HG03060 (cell line): ENCODE measurements around the gene SLC50A1.

ENCODE experiments used
- ATAC-seq: cut with Tn5 transposase; IDR thresholded peaks from one replicate; pipeline ENCODE4 v1.9.1; 2021; ENCODE audit warnings: low read depth, moderate number of reproducible peaks; ENCODE audit not compliant: unreplicated experiment

SLC50A1 gene

DNA sequence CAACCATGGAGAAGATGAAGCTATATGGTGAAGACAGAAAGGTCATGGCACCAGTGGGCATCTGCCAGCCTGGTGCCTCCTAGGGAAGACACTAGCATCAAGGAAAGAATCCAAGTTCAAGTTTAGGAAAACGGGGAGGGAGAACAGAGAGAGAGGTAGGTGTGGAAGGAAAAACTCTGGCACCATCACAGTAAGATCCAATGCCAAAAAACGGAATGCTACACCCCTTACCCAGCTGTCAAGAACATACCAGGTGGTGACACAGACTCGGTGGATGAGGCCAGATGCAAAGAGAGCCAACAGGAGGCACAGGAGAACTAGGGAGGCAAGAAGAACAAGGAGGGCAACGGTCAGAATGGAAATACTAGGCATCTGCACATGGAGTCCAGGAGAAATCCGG, 33.9 kb downstream of the SLC50A1 start:
- no peak for ATAC-seq

DNA sequence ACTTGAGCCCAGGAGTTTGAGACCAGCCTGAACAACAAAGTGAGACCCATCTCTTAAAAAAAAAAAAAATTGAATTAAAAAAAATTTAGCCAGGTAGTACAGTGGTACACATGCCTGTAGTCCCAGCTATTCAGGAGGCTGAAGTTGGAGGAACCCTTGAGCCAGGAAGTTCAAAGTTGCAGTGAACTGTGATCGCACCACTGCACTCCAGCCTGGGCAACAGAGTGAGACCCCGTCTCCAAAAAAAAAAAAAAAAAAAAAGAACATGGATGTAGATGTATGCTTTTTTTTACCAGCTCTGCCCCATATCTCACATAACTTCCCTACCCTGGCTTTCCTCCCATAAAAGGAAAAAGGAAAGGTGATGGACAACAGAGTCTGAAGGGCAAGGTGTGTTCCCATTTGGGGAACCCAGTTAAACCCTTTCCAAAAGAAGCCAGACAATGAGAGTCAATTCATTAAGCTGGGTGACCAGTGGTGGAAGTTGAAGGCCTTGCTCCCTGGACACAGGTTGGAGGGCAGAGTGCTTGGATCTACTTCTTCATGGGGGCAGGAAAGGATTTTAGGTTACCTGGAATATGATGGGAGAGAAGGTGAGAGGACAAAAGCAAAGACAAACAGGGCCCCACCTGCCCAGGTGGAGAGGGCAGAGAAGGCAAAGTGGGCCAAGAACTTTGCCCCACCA, 34.6 kb downstream of the SLC50A1 start:
- ATAC-seq = no peak

DNA sequence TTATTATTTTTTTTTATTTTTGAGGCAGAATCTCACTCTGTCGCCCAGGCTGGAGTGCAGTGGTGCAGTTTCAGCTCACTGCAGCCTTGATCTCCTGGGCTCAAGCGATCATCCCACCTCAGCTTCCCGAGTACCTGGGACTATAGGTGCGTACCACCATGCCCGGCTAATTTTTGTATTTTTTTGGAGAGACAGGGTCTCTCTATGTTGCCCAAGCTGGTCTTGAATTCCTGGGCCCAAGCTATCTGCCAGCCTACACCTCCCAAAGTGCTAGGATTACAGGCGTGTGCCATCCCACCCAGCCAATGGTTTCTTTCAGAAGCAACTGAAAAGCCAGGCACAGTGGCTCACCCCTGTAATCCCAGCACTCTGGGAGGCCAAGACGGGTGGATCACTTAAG, 35.2 kb downstream of the SLC50A1 start:
- ATAC-seq = no peak

DNA sequence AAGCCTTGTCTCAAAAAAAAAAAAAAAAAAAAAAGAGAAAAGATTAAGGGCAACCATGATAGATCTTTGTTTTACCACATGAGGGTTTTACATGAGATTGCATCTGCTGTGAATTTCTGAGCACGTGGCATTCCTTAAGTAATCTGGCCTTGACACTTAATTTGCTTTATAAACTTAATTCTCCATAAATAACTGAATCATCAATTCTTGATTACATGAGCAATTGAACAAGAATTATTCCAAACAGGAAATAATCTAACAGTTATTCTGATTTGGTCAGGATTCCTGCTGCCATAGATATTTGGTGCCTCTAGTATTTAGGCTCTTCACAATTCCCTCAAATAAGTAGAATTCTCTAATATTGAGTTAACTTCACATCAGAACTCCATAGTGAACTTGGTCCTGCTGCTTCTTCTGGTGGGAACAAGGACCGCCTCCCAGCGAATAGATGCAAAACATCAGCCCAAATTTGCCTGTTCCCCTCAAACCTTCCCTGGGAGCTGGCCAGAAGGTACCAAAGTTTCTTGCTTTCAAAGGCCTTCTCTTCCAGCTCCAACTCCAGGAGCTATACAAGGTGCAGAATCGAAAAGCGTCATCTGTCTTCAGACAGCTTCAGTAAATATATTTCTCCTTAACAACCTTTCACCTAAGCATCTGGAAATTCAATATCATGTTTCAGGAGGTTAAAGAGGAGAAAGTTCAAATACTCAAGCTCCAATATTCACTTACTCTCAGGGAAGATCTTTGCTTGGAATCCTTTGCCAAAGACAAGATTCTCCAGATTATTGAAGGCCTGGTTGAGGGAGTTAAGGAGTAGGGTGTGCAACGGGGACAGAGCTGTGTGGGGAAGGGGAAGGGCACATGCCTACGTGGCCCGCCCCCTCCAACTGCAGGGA, 36.4 kb downstream of the SLC50A1 start:
- ATAC-seq = peak; percentile 7

DNA sequence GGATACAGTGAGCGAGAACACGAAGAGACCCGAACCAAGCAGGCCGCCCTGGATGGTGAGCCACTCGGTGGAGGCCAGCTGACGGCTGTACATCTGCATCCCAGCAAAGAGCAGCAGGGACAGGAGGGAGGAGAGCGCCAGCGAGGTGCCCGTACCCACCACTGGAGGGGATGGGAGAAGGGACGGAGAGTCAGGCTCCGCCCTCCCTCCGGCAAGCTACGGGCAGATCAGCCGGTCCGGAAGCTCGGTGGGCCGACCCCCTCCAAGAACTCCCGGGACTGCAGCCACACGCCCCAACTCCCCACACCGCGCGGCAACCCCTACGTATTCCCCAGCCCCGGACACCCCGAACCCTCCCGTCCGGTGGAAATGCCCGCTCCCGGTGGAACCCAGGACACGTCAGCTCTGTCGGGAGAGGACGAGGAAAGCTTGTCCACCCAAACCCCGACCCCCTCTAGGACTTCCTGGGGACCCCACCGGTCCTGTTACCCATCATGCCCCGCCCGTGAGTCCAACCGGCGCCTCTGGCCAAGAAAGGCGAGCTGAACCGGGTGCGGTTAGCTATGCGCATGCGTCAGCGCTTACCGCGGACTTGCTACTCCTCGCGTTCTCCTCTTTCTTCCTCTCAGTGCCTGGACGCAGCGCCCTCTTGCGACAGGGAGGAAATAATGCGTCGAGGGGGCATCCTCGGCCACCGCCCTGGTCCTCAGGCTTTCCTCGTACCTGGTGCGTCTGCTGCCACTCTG, 37.3 kb downstream of the SLC50A1 start, which contains the start of gene KRTCAP2:
KRTCAP2 (minus strand) TSS at position 573 of the 746 bp plus-strand sequence; CDS start at position 493, 80 bp downstream.
- ATAC-seq = peak; percentile 44

DNA sequence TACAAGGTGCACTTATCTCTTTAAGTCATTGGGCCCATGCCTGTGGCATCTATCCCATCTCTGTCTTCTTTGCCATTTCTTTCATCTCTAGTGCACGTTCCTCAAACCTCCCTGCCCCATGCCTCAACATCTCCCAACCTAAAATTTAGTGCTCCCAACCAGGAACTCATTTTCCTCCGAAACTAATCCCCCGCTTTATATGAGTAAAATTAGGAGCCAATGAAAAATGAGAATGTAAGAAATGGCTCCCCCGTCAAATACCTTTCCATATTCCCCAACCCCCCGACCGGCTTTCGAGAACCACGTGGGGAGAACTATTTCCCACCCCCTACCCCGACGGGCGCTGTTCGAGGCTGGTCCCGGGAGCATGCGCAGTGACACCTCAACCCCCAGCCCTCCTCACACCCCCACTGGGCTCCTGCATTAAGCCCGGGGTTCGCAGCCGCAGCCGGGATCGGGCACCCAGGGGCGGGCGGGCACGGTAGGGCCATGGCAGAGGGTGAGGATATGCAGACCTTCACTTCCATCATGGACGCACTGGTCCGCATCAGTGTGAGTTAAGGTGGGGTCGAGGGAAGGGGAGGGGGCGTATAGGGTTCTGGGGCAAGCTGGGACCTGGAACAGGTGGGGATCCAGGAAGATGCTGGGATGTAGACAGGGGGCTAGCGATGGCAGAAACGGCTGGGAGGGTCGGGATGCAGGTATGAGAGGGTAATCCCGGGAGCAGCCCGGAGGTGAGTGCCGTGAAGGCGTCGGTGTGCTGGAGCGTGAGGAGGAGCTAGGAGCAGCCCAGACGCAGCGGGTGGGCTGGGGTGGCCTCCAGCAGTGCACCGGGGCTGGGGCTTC, 38.0 kb downstream of the SLC50A1 start, which contains the start of gene TRIM46:
TRIM46 (plus strand) TSS at position 372 of the 846 bp plus-strand sequence; CDS start at position 490, 118 bp downstream.
- no peak for ATAC-seq

DNA sequence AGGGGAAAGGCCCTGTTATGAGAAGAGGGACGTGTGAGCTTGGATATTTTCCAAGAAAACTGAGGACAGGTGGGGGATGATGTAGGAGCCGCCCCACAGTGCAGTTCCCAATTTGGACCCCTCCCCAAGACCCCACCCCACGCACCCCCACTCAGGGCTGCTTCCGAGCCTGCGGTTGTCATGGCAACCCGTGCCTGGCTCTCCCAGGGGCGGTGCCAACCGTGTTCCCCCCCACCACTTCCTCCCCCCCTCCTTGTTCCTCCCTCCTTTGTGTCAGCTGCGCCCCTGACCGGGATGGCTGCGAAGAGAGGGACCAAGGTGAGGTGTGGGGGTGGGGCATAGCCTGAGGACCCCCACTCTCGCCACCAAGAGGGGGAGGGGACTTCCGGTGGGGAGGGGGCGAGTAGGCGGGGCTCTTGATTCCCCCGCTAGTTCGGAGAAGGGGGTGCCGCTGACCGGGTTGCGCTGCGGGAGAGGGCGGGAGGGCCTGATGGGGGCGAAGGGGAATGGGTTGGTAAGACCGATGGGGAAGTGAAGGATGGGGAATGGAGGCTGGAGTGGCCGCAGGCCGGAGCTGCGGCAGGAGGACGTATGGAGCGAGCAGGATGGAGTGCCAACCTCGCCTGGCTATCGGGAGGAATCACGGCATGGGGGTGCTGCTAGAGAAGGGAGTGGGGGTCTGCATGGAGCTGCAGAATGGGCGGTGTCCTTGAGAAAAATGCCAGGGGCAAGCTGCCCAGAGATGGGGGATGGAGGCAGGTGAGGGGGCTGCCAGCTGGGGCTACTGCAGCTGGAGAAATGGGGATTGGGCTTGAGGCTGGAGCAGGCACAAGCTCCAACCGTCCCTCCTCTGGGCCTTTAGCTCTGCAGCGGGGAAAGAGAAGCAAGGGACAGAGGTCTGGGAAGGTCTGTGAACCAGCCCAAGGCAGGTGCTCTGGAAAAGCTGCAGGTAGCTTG, 39.0 kb downstream of the SLC50A1 start:
- no peak for ATAC-seq

DNA sequence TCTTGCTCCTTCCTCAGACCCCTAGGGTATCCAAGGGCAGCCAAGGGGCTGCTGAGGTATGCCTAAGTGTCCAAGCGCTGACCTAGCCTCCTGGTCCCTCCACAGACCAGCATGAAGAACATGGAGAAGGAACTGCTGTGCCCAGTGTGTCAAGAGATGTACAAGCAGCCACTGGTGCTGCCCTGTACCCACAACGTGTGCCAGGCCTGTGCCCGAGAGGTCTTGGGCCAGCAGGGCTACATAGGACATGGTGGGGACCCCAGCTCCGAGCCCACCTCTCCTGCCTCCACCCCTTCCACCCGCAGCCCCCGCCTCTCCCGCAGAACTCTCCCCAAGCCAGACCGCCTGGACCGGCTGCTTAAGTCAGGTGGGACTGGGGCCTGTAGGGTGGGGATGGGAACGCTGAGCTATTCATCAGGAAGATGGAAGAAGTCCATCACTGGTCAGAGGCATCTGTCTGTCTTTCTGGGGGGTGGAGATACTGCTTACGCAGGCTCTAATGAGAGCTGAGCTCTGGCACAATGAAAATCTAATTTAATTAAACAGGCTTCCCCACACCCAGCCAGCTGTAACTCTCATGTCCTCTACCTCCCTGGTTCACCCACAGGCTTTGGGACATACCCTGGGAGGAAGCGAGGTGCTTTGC, 39.8 kb downstream of the SLC50A1 start:
- ATAC-seq = no peak

DNA sequence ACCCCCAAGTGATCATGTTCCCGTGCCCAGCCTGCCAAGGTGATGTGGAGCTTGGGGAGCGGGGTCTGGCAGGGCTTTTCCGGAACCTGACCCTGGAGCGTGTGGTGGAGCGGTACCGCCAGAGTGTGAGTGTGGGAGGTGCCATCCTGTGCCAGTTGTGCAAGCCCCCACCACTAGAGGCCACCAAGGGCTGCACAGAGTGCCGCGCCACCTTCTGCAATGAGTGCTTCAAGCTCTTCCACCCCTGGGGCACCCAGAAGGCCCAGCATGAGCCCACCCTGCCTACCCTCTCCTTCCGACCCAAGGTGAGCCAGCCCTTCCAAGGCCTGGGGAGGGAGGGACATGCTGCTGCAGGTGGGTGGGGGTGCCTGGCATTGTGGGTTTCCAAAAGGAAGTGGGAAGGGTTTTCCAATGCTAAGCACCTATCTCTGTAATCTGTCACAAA, 40.3 kb downstream of the SLC50A1 start:
- no peak for ATAC-seq

DNA sequence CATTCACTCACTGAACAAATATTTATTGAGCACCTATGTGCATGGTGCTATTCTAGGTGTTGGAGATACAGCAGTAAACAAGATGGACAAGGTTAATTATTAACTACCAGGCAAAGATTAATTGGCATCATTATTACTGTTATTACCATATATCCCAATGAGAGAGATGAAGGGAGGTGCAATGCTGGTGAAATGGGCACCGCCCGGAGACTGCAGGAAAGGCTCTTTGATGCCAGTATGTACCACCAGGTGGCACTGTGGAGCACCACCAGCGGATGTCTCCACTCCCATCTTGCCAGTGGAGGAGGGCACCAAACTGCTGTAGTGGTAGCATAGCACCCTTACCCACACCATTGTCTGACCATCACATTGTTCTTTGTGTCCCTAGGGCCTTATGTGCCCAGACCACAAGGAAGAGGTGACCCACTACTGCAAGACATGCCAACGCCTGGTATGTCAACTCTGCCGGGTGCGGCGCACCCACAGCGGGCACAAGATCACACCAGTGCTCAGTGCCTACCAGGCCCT, 41.0 kb downstream of the SLC50A1 start:
- ATAC-seq = no peak

DNA sequence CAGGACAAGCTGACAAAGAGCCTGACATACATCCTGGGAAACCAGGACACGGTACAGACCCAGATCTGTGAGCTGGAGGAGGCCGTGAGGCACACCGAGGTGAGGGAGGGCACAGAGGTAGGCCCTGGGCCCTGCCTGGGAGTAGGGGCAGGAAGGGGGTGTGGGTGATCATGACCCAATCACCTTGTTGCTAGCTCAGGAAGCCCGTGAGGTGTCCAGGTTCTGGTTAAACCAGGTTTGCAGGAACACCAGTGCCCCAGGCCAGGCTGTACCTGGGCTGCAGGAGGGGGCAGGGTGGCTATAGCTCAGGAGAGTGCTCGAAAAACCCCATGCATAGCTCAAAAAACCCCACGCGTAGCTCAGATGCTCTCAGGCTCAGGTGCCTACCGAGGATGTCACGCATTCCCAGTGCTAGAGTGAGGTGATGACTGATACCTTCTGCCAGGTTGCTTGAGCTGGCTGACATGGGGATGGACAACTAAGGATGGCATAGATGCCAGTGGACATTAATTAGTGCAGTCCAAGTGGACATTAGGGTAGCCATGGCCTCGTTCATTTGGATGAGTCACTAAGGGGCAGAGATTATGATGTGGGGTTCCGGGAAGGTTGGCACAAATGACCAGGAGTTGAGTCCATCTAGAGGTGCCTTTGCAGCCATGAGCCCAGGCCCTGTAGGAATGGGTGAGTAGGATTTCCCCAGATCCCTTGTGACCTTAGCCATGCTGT, 41.7 kb downstream of the SLC50A1 start:
- no peak for ATAC-seq

DNA sequence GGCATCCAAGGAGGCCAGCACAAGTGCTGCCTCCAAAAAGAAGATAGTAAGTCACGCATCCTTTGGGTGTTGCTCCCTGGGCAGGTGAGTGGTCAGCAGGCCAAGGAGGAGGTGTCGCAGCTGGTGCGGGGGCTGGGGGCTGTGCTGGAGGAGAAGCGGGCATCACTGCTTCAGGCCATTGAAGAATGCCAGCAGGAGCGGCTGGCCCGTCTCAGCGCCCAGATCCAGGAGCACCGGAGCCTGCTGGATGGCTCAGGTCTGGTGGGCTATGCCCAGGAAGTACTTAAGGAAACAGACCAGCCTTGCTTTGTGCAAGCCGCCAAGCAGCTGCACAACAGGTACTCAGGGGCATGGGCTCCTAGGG, 42.2 kb downstream of the SLC50A1 start:
- no peak for ATAC-seq

DNA sequence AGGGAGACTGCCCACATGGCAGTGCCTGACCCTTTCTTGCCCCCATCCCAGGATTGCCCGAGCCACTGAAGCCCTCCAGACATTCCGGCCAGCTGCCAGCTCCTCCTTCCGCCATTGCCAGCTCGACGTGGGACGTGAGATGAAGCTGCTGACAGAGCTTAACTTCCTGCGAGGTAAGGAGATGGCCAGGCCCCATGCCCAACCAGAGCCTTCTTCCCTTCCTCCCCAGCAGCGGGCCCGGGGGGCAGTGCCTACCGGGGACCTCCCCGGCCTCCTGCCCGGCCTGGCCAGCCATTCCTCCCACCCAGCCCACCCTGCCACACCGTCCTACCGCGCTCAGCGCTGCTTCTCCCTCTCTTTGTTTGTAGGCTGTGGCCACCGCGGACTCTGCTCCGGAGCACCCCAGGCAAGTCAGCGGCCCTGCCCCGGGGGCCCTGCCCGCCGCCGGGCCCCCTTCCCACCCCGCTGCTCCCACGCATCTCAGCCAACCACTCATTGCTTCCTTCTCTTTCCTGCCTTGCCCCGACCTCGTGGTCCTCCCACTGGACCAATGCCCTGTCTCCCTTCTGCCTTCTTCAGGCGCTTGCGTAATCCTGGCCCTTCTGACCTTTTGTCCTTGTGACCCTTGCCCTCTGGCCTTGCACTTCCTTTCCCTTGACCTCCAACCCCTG, 42.9 kb downstream of the SLC50A1 start:
- no peak for ATAC-seq

DNA sequence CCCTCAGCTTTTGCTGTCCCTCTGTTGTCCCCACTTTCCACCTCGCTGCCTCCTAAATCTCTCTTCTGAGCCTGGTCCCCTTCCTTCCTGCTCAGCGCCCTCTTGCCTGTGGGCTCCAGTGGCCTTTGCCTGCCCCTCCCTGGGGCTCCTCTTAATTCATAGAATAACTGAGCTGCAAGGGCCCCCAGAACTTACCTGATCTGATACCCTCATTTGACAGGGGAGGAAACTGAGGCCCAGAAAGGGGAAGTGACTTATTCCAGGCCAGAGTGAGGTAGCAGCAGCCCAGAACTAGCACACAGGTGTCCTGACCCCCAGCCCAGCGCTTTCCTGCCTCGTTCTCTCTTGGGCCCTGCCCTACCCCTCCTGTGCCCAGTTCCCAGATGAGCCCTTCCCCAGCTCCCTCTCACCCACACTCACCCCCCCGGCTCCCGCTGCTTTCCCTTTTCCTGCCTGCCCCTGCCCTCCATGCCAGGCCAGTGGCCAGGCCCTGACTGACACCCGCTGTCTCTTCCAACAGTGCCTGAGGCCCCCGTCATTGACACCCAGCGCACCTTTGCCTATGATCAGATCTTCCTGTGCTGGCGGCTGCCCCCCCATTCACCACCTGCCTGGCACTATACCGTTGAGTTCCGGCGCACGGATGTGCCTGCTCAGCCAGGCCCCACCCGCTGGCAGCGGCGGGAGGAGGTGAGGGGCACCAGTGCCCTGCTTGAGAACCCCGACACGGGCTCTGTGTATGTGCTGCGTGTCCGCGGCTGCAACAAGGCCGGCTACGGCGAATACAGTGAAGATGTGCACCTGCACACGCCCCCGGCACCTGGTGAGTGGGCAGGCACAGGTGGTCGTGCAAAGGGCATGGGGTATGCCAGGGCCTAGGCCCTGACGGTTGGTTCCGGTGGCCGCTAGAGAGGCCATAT, 43.7 kb downstream of the SLC50A1 start:
- no peak for ATAC-seq

DNA sequence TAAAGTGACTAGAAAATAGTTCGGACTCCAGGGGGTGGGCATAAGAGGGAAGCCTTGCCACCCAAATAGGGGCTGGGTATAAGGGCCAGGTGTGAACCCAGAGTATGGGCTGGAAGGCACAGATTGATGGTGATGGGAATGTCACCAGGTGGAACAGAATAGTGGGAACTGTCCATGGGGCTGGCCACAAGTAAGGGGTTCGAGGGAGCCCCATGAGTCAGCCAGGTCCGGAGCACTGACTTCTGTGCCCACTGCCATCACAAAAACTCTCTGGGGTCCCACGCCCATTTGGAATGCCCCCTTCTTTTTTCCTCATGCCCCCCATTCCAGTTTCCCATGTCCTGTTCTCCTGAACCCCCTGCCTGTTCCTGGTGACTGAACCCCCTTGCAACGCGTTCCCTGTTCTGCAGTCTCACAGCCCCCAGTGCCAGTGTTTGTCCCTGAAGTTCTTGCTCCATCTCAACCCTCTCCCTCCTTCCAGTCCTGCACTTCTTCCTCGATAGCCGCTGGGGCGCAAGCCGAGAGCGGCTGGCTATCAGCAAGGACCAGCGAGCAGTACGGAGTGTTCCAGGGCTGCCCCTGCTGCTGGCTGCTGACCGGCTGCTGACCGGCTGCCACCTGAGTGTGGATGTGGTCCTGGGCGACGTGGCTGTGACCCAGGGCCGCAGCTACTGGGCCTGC, 45.9 kb downstream of the SLC50A1 start:
- ATAC-seq = no peak
